Measurements from ENCODE around the gene MEGF11.
"Not testable (repeated sequence)": the region's sequence is repeated elsewhere in the genome, so short reads cannot be mapped to it uniquely, and the experiment has no call there.

The MEGF11 gene

GRCh38 chr15:66008940-66009562, 244.5 kb downstream of the MEGF11 start:
- H2AFZ ChIP-seq (ENCODE audit: low read depth, low read length), result no peak overlapping the region
- H3K9me3 ChIP-seq (ENCODE audit: low read length), result no peaks in the 10 kb centered on the region
- peaks cover 3% of the 10 kb centered on the region for H3K27me3 ChIP-seq (ENCODE audit: insufficient read depth, low read length)
- H3K4me1 ChIP-seq (ENCODE audit: insufficient read depth, low read length), result no peaks in the 10 kb centered on the region
- no peaks in the 10 kb centered on the region for H3K36me3 ChIP-seq (ENCODE audit: insufficient read depth, low read length)
- H3K4me3 ChIP-seq (ENCODE audit: low read length), result no peak overlapping the region

DNA sequence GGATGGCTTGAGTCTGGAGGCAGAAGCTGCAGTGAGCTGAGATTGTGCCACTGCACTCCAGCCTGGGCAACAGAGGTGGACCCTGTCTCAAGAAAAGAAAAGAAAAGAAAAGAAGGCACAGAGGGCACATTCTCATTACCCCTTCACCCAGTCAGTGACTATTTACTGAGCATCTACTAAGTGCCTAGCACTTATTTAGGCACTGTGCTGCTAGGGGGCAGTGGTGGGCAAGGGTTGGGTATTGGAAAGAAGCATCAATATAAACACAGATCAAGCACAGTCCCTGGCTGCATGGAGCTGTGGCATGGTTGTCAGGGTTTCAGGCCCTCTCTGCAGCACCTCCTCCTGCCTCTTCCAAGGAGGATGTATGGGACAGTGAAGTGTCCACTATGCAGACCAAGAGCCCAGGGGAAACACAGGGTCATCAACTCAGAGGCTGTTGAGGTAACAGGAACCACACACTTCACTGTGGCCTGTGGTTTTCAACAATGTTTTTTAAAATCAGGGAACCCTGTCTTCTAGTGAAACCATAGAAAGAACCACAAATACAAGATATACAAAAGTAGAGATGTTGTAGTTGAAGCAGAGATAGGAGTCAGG, 245.8 kb downstream of the MEGF11 start:
- Histone ChIP-seq H2AFZ (ENCODE audit: low read depth, low read length) (no peak overlapping the region), H3K4me1 (ENCODE audit: insufficient read depth, low read length) (no peaks in the 10 kb centered on the region), H3K36me3 (ENCODE audit: insufficient read depth, low read length) (no peaks in the 10 kb centered on the region), H3K9me3 (ENCODE audit: low read length) (no peaks in the 10 kb centered on the region), H3K27me3 (ENCODE audit: insufficient read depth, low read length) (no peaks in the 10 kb centered on the region), H3K4me3 (ENCODE audit: low read length) (no peak overlapping the region)

- no peak overlapping the region for H2AFZ ChIP-seq (ENCODE audit: low read depth, low read length)
- H3K9me3 ChIP-seq (ENCODE audit: low read length), result no peaks in the 10 kb centered on the region
- H3K4me1 ChIP-seq (ENCODE audit: insufficient read depth, low read length), result no peaks in the 10 kb centered on the region
- no peaks in the 10 kb centered on the region for H3K27me3 ChIP-seq (ENCODE audit: insufficient read depth, low read length)
- H3K4me3 ChIP-seq (ENCODE audit: low read length), result no peak overlapping the region
- H3K36me3 ChIP-seq (ENCODE audit: insufficient read depth, low read length), result no peaks in the 10 kb centered on the region
Observed at GRCh38 chr15:66006986-66007385, 246.6 kb downstream of the MEGF11 start.

- Histone ChIP-seq H3K4me3 (ENCODE audit: low read length) (no peak overlapping the region), H2AFZ (ENCODE audit: low read depth, low read length) (no peak overlapping the region), H3K27me3 (ENCODE audit: insufficient read depth, low read length) (no peaks in the 10 kb centered on the region), H3K9me3 (ENCODE audit: low read length) (no peaks in the 10 kb centered on the region), H3K4me1 (ENCODE audit: insufficient read depth, low read length) (no peaks in the 10 kb centered on the region), H3K36me3 (ENCODE audit: insufficient read depth, low read length) (no peaks in the 10 kb centered on the region)
Observed at GRCh38 chr15:66004618-66005262, 248.8 kb downstream of the MEGF11 start.

DNA sequence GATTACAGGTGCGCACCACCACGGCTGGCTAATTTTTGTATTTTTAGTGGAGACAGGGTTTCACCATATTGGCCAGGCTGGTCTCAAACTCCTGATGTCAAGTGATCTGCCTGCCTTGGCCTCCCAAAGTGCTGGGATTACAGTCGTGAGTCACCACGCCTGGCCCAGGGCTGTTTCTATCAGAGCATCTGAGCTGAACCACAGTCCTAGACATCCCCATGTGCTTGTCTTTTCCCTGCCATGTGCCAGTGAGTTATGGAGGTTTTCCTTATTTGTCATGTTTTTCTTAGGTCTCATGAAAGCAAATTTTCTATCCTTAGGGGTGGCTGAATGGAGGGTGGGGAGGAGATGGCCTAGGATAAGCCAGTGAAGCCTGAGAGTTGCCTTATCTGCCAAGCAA, 250.4 kb downstream of the MEGF11 start:
- not testable (repeated sequence) for H3K27me3 ChIP-seq (ENCODE audit: insufficient read depth, low read length); H3K4me1 ChIP-seq (ENCODE audit: insufficient read depth, low read length); H3K4me3 ChIP-seq (ENCODE audit: low read length); H2AFZ ChIP-seq (ENCODE audit: low read depth, low read length); H3K9me3 ChIP-seq (ENCODE audit: low read length); H3K36me3 ChIP-seq (ENCODE audit: insufficient read depth, low read length)

DNA sequence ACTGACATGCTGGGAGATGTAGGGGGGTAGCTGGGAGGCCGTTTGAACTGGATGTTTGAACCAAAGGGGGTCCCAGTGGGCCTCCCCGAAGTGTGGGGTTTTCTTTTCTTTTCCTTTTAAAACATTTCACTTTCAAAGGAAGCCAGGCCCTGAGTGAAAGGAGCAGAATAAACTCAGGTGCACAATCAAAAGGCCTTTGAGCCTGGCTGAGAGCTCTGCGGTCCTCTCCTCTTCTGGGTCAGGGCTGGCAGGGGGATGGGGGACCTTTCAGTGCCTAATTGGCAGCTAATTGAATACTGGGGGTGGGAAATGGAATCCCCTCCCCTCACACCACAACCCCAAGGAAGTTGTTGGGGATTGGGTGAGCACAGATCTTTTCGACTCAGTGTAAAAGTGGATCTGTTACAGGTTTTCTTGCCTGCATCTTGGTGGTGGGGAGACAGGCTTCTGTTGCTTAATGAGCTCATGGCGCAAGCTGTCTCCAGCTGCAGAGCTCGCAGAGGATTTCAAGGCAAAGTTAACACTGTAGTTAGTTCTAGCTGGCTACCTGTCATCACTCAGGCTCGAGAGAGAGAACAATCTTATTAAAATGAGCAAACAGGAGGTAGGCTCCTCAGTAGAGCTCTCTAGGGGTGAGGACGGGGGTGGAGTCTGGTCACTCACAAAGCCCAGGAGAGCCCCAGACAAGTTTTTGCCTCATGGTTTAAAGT, 251.7 kb downstream of the MEGF11 start:
- Histone ChIP-seq H3K4me3 (ENCODE audit: low read length) (no peak overlapping the region), H2AFZ (ENCODE audit: low read depth, low read length) (no peak overlapping the region), H3K4me1 (ENCODE audit: insufficient read depth, low read length) (no peaks in the 10 kb centered on the region), H3K36me3 (ENCODE audit: insufficient read depth, low read length) (no peaks in the 10 kb centered on the region), H3K27me3 (ENCODE audit: insufficient read depth, low read length) (no peaks in the 10 kb centered on the region), H3K9me3 (ENCODE audit: low read length) (no peaks in the 10 kb centered on the region)

GRCh38 chr15:66001042-66001441, 252.5 kb downstream of the MEGF11 start:
- no peaks in the 10 kb centered on the region for H3K4me1 ChIP-seq (ENCODE audit: insufficient read depth, low read length)
- no peak overlapping the region for H3K4me3 ChIP-seq (ENCODE audit: low read length)
- no peaks in the 10 kb centered on the region for H3K27me3 ChIP-seq (ENCODE audit: insufficient read depth, low read length)
- no peaks in the 10 kb centered on the region for H3K9me3 ChIP-seq (ENCODE audit: low read length)
- no peaks in the 10 kb centered on the region for H3K36me3 ChIP-seq (ENCODE audit: insufficient read depth, low read length)
- H2AFZ ChIP-seq (ENCODE audit: low read depth, low read length), result no peak overlapping the region

GRCh38 chr15:65998486-65998885, 255.1 kb downstream of the MEGF11 start:
- Histone ChIP-seq H3K4me1 (ENCODE audit: insufficient read depth, low read length) (no peaks in the 10 kb centered on the region), H3K4me3 (ENCODE audit: low read length) (no peak overlapping the region), H2AFZ (ENCODE audit: low read depth, low read length) (no peak overlapping the region), H3K36me3 (ENCODE audit: insufficient read depth, low read length) (no peaks in the 10 kb centered on the region), H3K27me3 (ENCODE audit: insufficient read depth, low read length) (peaks cover 18% of the 10 kb centered on the region), H3K9me3 (ENCODE audit: low read length) (no peaks in the 10 kb centered on the region)

DNA sequence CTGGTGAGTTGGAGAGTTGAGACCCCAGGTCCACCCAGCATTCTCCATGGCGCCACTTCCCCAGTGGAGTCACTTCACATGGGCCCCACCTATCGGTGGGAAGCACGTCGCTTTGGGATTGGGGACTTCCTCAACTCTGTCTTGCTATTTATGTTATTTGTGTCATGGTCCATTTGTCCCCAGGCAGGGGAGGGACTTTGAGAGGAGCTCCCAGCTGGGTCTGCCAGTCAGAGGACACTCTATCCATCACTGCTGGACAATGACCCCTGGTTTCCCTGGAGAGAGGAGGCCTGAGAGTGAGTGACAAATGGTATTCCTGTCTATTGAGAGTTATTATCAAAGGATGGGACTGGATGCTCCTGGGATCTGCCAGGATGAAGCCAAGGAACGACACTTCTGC, 256.6 kb downstream of the MEGF11 start:
- H3K4me3 ChIP-seq (ENCODE audit: low read length), result no peak overlapping the region
- no peak overlapping the region for H2AFZ ChIP-seq (ENCODE audit: low read depth, low read length)
- peaks cover 32% of the 10 kb centered on the region for H3K27me3 ChIP-seq (ENCODE audit: insufficient read depth, low read length)
- no peaks in the 10 kb centered on the region for H3K4me1 ChIP-seq (ENCODE audit: insufficient read depth, low read length)
- H3K9me3 ChIP-seq (ENCODE audit: low read length), result no peaks in the 10 kb centered on the region
- H3K36me3 ChIP-seq (ENCODE audit: insufficient read depth, low read length), result no peaks in the 10 kb centered on the region

DNA sequence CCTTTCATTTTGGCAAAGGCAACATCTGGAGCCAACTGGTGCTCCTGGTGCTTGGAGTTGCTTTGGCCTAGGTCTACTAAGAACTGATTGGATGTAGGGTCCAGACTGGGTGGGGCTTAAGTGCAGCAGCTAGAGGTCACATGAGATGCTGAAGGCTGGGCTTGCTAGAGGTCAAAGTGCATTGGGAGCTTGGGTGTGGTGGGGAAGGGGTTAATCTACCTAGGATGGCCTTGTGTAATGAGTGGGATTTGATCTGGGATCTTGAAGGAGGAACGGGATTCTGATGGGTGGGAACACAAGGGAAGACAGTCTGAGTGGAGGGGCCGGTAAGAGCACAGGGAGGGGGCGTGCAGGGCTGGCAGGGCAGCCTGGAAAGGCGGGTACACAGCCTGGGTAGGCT, 258.7 kb downstream of the MEGF11 start:
- Histone ChIP-seq H3K4me3 (ENCODE audit: low read length) (no peak overlapping the region), H3K27me3 (ENCODE audit: insufficient read depth, low read length) (peaks cover 45% of the 10 kb centered on the region), H3K4me1 (ENCODE audit: insufficient read depth, low read length) (no peaks in the 10 kb centered on the region), H3K36me3 (ENCODE audit: insufficient read depth, low read length) (no peaks in the 10 kb centered on the region), H3K9me3 (ENCODE audit: low read length) (no peaks in the 10 kb centered on the region), H2AFZ (ENCODE audit: low read depth, low read length) (no peak overlapping the region)

DNA sequence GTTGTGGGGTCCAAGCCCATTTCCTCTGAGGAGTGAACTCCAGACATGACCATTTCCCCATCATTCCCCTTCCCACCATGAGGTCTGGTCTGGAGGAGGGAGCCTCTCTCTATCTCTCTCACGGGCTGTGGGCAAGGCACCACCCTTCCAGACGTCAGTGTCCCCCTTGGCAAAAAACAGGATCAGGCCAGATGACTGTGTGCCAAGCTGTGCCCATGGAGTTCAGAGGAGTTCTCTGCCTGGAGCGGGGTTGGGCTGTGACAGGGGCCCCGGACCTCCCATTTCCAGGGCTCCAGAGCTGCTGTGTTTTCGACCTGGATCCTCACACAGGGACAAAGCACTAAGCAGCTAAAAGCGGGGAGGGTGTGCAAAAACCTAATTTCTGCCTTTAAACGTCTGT, 259.8 kb downstream of the MEGF11 start:
- H3K27me3 ChIP-seq (ENCODE audit: insufficient read depth, low read length), result peaks cover 45% of the 10 kb centered on the region
- H3K4me1 ChIP-seq (ENCODE audit: insufficient read depth, low read length), result no peaks in the 10 kb centered on the region
- no peak overlapping the region for H3K4me3 ChIP-seq (ENCODE audit: low read length)

DNA sequence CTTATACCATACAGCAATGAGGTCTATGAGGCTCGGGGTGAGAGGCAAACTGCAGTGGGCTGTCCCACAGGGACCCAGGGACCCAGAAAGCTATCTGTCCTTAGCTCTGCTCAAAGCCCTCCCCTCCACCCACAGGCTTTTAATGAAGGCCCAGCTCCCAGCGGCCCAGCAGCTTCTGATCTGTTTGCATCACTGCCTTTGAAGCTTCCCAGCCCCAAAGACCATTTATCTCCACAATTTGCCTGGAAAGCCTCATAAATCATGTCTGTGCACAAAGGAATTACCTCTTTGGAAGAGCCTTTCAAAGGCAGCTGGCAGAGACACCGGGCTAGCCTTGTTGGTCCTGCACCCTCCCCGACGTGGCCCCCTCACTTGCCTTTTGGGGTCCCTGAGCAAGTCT, 260.3 kb downstream of the MEGF11 start:
- no peaks in the 10 kb centered on the region for H3K4me1 ChIP-seq (ENCODE audit: insufficient read depth, low read length)
- no peak overlapping the region for H3K4me3 ChIP-seq (ENCODE audit: low read length)
- peaks cover 45% of the 10 kb centered on the region for H3K27me3 ChIP-seq (ENCODE audit: insufficient read depth, low read length)
- H2AFZ ChIP-seq (ENCODE audit: low read depth, low read length), result no peak overlapping the region
- no peaks in the 10 kb centered on the region for H3K36me3 ChIP-seq (ENCODE audit: insufficient read depth, low read length)
- H3K9me3 ChIP-seq (ENCODE audit: low read length), result no peaks in the 10 kb centered on the region

More for the DNA sequence above, 259.8 kb downstream of the MEGF11 start:
- Histone ChIP-seq H2AFZ (ENCODE audit: low read depth, low read length) (no peak overlapping the region), H3K36me3 (ENCODE audit: insufficient read depth, low read length) (no peaks in the 10 kb centered on the region), H3K9me3 (ENCODE audit: low read length) (no peaks in the 10 kb centered on the region)

- no peak overlapping the region for H2AFZ ChIP-seq (ENCODE audit: low read depth, low read length)
- no peaks in the 10 kb centered on the region for H3K9me3 ChIP-seq (ENCODE audit: low read length)
- no peaks in the 10 kb centered on the region for H3K4me1 ChIP-seq (ENCODE audit: insufficient read depth, low read length)
- no peaks in the 10 kb centered on the region for H3K36me3 ChIP-seq (ENCODE audit: insufficient read depth, low read length)
- H3K27me3 ChIP-seq (ENCODE audit: insufficient read depth, low read length), result peaks cover 45% of the 10 kb centered on the region
- H3K4me3 ChIP-seq (ENCODE audit: low read length), result no peak overlapping the region
Observed at GRCh38 chr15:65991721-65992483, 261.6 kb downstream of the MEGF11 start.

Data from neuron (in vitro differentiated cells).